Amniotic epithelial cell (primary cell): ENCODE results near the gene SMAD6.

ENCODE experiments used
- DNase-seq: peaks from one replicate; pipeline ENCODE4 v3.0.0-alpha.2; 2010; ENCODE audit warnings: low read depth

SMAD6 gene

GRCh38 chr15:66760097-66760967, 58.3 kb downstream of the SMAD6 start:
- DNase-seq = no peak

GRCh38 chr15:66760968-66761725, 59.1 kb downstream of the SMAD6 start:
- peak; percentile 53 for DNase-seq

GRCh38 chr15:66761726-66762595, 59.9 kb downstream of the SMAD6 start:
- peak; percentile 73 for DNase-seq

GRCh38 chr15:66763186-66764071, 61.4 kb downstream of the SMAD6 start:
- no peak for DNase-seq

GRCh38 chr15:66764072-66764786, 62.2 kb downstream of the SMAD6 start:
- DNase-seq = peak; percentile 54

GRCh38 chr15:66765478-66766281, 63.6 kb downstream of the SMAD6 start:
- peak; percentile 78 for DNase-seq

GRCh38 chr15:66766282-66767230, 64.5 kb downstream of the SMAD6 start:
- DNase-seq = peak; percentile 66

- no peak for DNase-seq
Measured at GRCh38 chr15:66767240-66767659, 65.2 kb downstream of the SMAD6 start.

- no peak for DNase-seq
Measured at GRCh38 chr15:66768987-66769386, 67.0 kb downstream of the SMAD6 start.

- DNase-seq = peak; percentile 40
Measured at GRCh38 chr15:66770518-66771350, 68.7 kb downstream of the SMAD6 start.

- DNase-seq = no peak
Measured at GRCh38 chr15:66771351-66771650, 69.3 kb downstream of the SMAD6 start.

GRCh38 chr15:66772604-66773128, 70.6 kb downstream of the SMAD6 start:
- DNase-seq = no peak

- DNase-seq = no peak
Measured at GRCh38 chr15:66773129-66773873, 71.3 kb downstream of the SMAD6 start.

GRCh38 chr15:66774001-66774814, 72.2 kb downstream of the SMAD6 start:
- peak; percentile 40 for DNase-seq

- DNase-seq = no peak
Measured at GRCh38 chr15:66775127-66776105, 73.4 kb downstream of the SMAD6 start.
